22Rv1 (cell line): Measurements from ENCODE around the gene LPAR5.
"Not testable (repeated sequence)": the region's sequence is repeated elsewhere in the genome, so short reads cannot be mapped to it uniquely, and the experiment has no call there.

ENCODE experiments used
- ZFX ChIP-seq: fragments of 450-650 bp; IDR thresholded peaks from 2 replicates; pipeline ENCODE4 v1.6.1; 2017; ENCODE audit warnings: antibody characterized with exemption, borderline replicate concordance
- TF ChIP-seq, protein P1 (sequence below): fragments of 450-650 bp; IDR thresholded peaks from 2 replicates; pipeline ENCODE4 v1.5.1; 2017; ENCODE audit warnings: mild to moderate bottlenecking

DNA sequence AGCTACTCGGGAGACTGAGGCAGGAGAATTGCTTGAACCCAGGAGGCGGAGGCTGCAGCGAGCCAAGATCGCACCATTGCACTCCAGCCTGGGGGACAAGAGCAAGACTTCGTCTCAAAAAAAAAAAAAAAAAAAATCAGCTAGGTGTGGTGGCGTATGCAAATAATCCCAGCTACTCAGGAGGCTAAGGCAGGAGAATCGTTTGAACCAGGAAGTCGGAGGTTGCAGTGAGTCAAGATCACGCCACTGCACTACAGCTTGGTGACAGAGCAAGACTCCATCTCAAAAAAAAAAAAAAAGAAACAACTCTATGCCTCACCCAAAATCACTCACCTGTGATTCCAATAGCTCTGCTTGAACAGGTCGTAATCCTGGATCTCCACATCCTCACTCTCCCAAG, 40.1 kb downstream of the LPAR5 start:
- TF ChIP-seq, protein P1, sequence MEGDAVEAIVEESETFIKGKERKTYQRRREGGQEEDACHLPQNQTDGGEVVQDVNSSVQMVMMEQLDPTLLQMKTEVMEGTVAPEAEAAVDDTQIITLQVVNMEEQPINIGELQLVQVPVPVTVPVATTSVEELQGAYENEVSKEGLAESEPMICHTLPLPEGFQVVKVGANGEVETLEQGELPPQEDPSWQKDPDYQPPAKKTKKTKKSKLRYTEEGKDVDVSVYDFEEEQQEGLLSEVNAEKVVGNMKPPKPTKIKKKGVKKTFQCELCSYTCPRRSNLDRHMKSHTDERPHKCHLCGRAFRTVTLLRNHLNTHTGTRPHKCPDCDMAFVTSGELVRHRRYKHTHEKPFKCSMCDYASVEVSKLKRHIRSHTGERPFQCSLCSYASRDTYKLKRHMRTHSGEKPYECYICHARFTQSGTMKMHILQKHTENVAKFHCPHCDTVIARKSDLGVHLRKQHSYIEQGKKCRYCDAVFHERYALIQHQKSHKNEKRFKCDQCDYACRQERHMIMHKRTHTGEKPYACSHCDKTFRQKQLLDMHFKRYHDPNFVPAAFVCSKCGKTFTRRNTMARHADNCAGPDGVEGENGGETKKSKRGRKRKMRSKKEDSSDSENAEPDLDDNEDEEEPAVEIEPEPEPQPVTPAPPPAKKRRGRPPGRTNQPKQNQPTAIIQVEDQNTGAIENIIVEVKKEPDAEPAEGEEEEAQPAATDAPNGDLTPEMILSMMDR = not testable (repeated sequence)
- TF ChIP-seq ZFX = not testable (repeated sequence)
